Neutrophil (primary cell): ENCODE data around the gene ZNF213.

Experiments used
- H3K27ac ChIP-seq: fragments of 200-600 bp; sonication (generic); 2 replicates; pipeline ENCODE4 v1.5.1; 2016; ENCODE audit warnings: mild to moderate bottlenecking, moderate library complexity
- H3K27me3 ChIP-seq: fragments of 200-600 bp; sonication (generic); 2 replicates; pipeline ENCODE4 v1.6.0; 2016; ENCODE audit warnings: mild to moderate bottlenecking
- H3K36me3 ChIP-seq: fragments of 200-600 bp; sonication (generic); 2 replicates; pipeline ENCODE4 v1.5.1; 2017
- H3K4me1 ChIP-seq, 2 experiments: fragments of 200-600 bp in 1 of 2; sonication (generic) in 1 of 2; 1 replicate in 1 of 2; 2 replicates in 1 of 2; pipeline versions ENCODE4 v1.5.1 to v1.6.1; 2013 to 2016; ENCODE audit warnings: low read depth in 1 of 2, low read length in 1 of 2, mild to moderate bottlenecking in 1 of 2, moderate library complexity in 1 of 2; ENCODE audit not compliant: control insufficient read depth in 1 of 2, insufficient read depth in 1 of 2
- H3K4me3 ChIP-seq, 2 experiments: fragments of 200-600 bp in 1 of 2; sonication (generic) in 1 of 2; 1 replicate in 1 of 2; 2 replicates in 1 of 2; pipeline ENCODE4 v1.5.1; 2013 to 2016; ENCODE audit warnings: low read depth in 1 of 2, low read length in 1 of 2, mild to moderate bottlenecking in 1 of 2, moderate library complexity in 1 of 2
- H3K9me3 ChIP-seq: fragments of 200-600 bp; sonication (generic); 2 replicates; pipeline ENCODE4 v1.5.1; 2016
- TF ChIP-seq, protein P1 (sequence below): fragments of 200-600 bp; sonication (generic); IDR thresholded peaks from 2 replicates; pipeline ENCODE4 v1.5.1; 2016; ENCODE audit warnings: antibody characterized with exemption

The ZNF213 gene

DNA sequence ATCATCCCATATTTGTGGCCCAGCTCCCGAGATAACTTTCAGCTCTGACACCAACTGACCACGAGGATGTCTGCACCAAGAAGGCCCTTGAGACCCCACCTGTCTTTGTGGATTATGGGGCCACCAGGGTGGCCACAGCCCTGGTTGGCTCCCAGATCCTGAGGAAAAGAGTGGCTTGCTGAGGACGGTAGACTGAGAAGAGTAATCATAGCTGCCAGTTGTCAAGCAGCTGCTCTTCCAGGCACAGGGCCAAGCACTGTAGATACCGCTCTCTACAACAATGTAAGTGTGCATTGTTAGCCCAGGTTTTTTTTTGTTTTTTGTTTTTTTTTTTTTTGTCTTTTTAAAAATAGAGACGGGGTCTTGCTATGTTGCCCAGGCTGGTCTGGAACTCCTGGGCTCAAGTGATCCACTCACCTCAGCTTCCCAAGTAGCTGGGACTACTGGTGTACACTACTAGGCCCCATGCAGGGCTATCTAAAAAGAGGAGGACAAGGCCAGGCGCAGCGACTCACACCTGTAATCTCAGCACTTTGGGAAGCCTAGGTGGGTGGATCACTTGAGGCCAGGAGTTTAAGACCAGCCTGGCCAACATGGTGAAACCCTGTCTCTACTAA, 12.9 kb upstream of the ZNF213 start:
- no peaks in the 10 kb centered on the region for H3K9me3 ChIP-seq
- no peaks in the 10 kb centered on the region for H3K36me3 ChIP-seq
- H3K27ac ChIP-seq: no peak overlapping the region
- TF ChIP-seq, protein P1, sequence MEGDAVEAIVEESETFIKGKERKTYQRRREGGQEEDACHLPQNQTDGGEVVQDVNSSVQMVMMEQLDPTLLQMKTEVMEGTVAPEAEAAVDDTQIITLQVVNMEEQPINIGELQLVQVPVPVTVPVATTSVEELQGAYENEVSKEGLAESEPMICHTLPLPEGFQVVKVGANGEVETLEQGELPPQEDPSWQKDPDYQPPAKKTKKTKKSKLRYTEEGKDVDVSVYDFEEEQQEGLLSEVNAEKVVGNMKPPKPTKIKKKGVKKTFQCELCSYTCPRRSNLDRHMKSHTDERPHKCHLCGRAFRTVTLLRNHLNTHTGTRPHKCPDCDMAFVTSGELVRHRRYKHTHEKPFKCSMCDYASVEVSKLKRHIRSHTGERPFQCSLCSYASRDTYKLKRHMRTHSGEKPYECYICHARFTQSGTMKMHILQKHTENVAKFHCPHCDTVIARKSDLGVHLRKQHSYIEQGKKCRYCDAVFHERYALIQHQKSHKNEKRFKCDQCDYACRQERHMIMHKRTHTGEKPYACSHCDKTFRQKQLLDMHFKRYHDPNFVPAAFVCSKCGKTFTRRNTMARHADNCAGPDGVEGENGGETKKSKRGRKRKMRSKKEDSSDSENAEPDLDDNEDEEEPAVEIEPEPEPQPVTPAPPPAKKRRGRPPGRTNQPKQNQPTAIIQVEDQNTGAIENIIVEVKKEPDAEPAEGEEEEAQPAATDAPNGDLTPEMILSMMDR: no peak
- peaks cover 18 to 21% of the 10 kb centered on the region in 2 experiments for H3K4me1 ChIP-seq
- H3K4me3 ChIP-seq: no peak overlapping the region
- peaks cover 7% of the 10 kb centered on the region for H3K27me3 ChIP-seq

DNA sequence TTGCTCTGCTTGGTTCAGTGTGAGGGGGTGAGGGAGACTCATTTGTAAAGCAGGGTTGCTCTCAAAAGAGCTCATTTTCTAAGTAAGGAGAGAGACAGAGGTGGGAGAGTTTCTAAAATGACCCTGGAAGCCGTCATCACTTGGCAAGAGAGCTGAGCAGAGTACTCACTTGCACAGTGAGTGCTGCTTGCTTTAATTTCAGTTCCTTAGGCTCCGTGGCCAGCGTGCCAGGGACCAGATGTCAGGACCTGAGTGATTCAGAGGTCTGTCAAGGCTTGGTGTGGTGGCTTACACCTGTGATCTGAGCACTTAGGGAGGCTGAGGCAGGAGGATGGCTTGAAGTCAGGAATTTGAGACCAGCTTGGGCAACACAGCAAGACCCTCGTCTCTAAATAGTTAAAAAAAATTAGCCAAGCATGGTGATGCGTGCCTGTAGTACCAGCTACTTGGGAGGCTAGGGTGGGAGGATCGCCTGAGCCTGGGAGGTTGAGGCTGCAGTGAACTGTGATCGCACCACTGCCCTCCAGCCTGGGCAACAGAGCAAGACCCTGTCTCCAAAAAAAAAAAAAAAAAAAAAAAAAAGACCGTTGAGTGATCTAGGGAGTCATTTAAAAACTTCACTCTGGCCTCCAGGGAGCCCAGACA, 11.8 kb upstream of the ZNF213 start:
- TF ChIP-seq, protein P1: no peak
- Histone ChIP-seq H3K9me3 (no peaks in the 10 kb centered on the region), H3K27me3 (peaks cover 7% of the 10 kb centered on the region), H3K27ac (no peak overlapping the region), H3K4me1 (peaks cover 18 to 21% of the 10 kb centered on the region in 2 experiments), H3K4me3 (peak overlapping the region in 1 of 2 experiments; percentile 98), H3K36me3 (no peaks in the 10 kb centered on the region)

DNA sequence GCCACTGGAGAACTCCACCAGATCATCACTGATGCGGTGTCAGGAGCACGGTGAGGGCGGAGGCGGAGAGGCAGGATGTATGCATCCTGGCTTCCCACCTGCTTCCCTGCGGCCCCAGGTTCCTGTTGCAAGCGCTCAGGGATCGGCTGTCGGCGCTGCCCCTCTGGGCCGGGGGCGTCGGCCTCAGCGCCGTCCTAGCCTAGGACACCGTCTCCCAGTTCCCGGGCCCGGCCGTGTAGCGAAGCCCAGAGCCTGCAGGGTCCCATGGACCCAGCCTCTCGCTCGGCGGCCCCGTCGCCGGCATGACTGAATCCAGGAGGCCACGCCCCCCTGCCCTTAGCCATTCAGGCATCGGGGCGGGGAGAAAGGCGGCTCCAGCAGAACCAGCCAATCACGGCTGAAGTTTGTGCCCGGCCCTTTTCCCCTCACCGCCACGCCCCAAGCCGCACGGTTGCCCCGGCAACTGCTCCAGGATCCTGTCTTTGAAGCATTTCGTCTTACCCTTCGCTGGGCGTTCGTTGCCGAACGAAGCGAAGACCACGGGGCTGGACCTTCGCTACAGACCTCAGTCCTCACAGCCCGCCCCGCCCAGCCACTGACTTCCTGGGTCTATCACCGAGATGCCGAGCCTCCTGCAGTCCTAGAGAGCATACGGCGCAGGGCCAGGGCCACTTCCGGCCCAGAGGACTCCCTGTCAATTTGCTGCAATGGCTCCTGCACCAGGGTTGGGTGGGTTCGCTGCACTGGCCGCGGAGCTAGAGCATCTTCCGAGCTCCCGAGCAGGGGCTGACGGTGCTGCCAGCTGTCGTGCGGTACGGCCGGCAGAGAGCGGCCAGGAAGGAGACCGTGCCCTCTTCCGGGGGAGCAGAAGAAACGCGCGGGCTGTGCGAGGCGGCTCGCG, 10.6 kb upstream of the ZNF213 start:
- Histone ChIP-seq H3K36me3 (no peaks in the 10 kb centered on the region), H3K4me1 (peaks cover 26 to 28% of the 10 kb centered on the region in 2 experiments), H3K4me3 (peak overlapping the region; percentile 97 to 98), H3K27me3 (peaks cover 7% of the 10 kb centered on the region), H3K9me3 (no peaks in the 10 kb centered on the region), H3K27ac (peak overlapping the region; percentile 88)
- TF ChIP-seq, protein P1: peak; percentile 53

DNA sequence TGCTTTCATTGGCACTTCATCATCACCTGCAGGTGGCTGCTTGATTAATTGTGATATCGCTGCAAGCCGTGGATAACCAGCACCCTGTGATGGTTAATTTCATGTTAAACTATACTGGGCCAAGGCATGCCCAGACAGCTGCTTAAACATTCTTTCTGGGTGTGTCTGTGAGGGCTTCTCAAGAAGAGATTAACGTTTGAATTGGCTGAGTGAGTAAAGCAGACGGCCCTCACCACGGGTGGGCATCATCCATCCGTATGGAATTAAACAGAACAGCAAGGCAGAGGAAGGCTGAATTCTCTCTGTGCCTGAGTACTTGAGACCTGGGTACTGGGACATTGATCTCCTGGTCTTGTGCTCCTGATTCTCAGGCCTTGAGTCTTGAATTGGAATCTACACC, 7.1 kb upstream of the ZNF213 start:
- no peak overlapping the region for H3K27ac ChIP-seq
- no peaks in the 10 kb centered on the region for H3K36me3 ChIP-seq
- H3K4me1 ChIP-seq: peaks cover 38 to 43% of the 10 kb centered on the region in 2 experiments
- H3K27me3 ChIP-seq: peaks cover 5% of the 10 kb centered on the region
- TF ChIP-seq, protein P1: no peak
- H3K4me3 ChIP-seq: no peak overlapping the region
- H3K9me3 ChIP-seq: no peaks in the 10 kb centered on the region
